ENCODE results near the gene MICAL2.

Gene MICAL2

DNA sequence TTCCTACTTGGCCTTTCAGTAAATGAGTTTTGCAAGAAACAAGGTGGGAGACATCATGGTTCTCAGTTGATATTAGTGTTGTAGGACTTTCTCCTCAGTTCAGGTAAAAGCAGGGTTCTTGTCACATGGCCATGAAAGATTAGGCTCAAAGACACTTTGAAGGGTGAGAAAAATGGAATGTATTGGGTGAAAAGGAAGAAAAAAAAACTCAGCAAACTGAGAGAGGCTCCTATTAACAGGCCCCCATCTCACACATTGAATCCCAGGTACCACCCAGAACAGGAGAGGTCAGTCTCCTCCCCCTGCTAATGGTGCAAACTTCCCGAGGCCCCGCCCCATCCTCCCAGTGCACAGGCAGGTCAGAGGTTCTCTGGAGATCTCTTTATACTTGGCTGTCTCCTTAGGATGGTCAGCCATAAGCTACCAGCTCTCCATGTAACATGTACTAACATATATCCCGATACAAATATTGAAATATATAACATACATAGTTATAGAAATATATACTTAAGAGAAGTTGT is 62.2 kb downstream of the MICAL2 start:
- DNase-seq (ENCODE audit: low read depth) = no peak

DNA sequence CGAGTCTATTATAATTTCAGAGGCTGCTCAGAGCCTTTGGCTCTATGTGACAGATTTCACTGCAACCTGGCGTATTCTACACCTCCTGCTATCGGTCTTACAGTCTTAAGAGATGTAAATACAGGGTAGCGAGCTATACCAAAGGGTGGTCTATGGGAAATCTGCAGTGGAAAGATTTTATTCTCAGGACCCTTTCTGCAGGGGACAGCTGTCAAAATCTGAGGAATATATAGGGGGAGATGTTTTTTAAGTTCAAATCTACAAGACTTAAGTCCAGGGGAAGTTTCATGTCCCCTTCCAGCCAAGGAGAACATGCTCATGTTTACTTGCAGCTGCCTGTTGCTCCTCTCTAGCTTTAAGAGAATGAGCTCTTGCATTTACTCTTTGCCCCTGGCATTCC is 62.7 kb downstream of the MICAL2 start:
- DNase-seq (ENCODE audit: low read depth) = no peak

DNA sequence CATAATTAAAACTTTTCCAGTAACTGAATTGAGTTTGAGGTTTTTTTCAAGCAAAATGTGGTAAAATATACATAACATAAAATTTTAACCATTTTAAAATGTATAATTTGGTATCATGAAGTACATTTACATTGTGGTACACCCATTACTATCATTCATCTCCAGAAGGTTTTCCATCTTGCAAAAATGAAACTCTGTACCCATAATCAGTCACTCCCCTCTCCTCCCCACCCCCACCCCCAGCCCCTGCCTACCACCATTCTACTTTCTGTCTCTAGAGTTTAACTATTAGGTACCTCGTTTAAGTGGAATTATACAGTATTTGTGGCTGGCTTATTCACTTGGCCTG is 63.7 kb downstream of the MICAL2 start:
- DNase-seq (ENCODE audit: low read depth) = no peak

GRCh38 chr11:12174477-12175143 is 64.2 kb downstream of the MICAL2 start:
- DNase-seq (ENCODE audit: low read depth) = no peak

GRCh38 chr11:12175694-12176241 is 65.4 kb downstream of the MICAL2 start:
- no peak for DNase-seq (ENCODE audit: low read depth)

DNA sequence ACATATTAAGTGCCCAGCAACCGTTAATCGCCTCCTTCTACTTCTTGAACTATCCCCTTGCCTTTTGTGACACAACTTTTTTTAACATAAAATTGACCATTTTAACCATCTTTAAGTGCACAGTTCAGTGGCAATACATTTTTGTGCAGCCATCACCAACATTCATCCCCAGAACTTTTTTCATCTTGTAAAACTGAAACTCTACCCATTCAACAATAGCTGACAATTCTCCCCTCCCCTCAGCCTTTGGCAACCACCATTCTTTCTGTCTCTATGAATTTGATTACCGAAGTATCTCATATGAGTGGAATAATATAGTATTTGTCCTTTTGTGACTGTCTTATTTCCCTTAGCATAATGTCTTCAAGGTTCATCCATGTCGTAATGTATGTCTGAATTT is 66.0 kb downstream of the MICAL2 start:
- no peak for DNase-seq (ENCODE audit: low read depth)

GRCh38 chr11:12177739-12178338 is 67.4 kb downstream of the MICAL2 start:
- DNase-seq (ENCODE audit: low read depth) = no peak

GRCh38 chr11:12179019-12179418 is 68.6 kb downstream of the MICAL2 start:
- no peak for DNase-seq (ENCODE audit: low read depth)

GRCh38 chr11:12179531-12179930 is 69.1 kb downstream of the MICAL2 start:
- DNase-seq (ENCODE audit: low read depth) = no peak

GRCh38 chr11:12180257-12181205 is 70.1 kb downstream of the MICAL2 start:
- DNase-seq (ENCODE audit: low read depth) = no peak

DNA sequence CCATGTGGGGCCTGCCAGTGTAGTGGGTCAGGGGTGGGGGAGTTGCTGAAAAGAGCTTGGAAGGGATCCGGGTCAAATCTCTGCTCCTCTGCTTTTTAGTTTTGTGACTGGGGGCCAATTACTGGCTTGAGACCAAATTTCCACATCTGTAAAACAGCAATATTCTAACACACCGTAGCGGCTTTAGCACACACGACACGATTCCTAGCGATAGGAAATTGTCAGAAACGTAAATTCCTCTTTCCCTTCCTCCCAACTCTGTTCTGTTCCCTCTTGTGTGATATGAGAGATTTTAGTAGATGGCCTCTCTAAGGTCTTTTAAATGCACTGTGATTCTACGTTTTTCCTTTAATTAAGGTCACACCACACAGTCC is 71.9 kb downstream of the MICAL2 start:
- DNase-seq (ENCODE audit: low read depth) = no peak

DNA sequence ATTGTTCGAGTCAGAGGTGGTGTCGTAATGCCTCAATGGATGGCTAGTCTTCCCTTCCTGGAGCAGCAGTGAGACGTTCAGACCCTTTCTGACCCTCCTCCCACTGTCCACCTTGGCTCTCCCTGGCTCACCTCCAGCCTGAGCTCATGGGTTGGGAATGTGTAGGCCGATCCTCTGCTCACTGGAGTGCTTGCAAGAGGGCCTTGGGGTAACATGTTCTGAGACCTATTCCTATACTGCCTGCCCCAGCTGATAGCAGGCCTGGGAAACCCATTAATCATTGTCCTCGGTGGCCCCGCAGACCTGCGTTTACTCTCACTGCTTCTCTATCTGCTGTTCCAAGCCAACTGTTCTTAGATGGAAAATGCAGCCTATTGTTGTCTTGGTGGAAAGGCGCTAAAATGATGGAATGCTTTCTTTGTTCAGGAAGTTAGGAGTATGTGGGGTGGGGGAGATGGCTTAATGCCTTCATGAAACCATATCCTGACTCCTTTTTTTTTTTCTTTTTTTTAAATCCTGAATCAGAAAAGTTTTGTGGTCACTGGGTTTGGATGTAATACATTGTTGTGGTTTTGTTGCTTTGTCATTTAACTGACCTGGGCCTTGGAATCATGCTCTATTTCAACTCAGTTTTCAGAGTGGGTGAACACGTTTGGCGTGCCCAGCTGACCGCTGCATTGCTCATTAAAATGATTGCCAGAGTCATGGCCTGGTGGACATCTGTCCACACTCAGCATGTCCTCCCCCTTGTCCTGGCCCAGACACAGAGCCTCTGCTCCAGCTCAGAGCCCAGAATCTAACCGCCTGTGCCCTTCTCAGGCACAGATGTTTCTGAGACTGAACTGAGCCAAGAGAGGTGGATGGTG is 72.5 kb downstream of the MICAL2 start:
- no peak for DNase-seq (ENCODE audit: low read depth)

DNA sequence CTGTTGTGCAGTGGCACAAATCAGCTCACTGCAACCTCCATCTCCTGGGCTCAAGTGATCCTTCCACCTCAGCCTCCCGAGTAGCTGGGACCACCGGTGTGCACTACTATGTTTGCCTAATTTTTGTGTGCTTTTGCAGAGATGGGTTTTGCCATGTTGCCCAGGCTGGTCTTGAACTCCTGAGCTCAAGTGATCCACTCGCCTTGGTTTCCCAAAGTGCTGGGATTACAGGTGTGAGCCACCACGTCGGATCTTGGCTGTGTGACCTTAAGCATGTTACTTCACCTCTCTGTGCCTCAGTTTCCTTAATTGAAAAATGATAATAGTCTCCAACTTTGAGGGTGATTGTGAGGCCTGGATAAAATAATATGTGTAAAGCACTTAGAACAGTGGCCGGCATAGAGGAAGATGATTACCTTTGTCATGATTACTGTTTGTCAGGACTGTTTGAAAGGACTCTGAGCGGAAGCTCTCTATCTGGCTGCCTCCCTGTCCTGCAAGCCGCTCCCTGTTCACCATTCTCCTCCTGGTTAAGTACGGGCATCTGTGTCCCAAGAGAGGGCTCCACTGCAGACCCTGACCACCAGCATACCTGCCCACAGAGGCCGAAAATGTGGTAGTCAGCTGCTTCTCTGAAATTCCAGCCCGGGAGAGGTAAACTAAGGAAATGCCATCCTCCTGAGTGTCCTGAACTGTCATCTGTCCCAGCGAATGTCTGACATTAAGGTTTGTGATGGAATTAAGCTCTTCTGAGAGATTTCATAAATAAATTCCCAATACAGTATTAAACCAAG is 73.6 kb downstream of the MICAL2 start:
- no peak for DNase-seq (ENCODE audit: low read depth)

GRCh38 chr11:12184699-12185098 is 74.3 kb downstream of the MICAL2 start:
- DNase-seq (ENCODE audit: low read depth) = no peak

DNA sequence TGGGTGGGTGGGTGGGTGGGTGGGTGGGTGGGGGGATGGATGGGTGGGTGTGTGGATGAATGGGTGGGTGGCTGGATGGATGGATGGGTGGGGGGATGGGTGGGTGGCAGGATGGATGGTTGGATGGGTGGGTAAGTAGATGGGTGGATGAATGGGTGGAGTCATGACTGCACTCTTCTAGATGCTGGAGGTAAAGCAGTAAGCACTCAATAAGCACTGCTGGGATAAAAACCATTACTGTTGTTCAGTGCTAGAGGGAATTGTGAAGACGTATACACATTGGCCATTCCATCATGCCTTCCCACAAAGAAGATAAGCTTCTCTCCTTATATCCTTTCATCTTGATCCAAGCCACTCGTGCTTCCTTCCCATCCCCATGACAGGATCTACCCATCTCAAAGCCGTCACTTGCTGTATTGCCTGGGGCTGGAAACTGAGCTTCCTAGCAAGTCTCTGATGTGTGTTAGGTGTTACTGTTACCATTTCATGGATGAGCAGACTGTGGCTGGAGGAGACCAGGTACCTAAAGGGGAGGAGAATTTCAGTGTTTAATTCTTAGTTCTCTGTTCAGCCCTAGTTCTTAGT is 74.8 kb downstream of the MICAL2 start:
- no peak for DNase-seq (ENCODE audit: low read depth)

DNA sequence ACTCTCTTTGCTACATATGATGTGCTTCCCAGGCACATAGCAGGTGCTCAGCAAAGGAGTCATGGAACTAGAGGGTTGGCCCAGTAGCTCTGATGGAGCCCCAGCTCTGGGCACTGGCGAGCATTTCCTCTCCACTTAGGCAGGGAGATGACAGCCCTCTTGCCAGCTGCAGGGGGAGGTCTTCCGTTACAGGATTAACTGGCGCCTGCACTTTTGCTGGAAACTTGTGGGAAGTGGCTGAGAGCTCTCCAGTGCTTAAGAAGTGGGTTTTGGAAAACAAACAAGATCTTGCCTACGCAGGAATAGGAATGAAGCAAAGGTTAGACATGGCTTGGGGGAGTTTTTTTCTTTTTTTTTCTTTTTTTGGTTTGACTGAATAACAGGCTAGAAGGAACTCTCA is 75.5 kb downstream of the MICAL2 start:
- no peak for DNase-seq (ENCODE audit: low read depth)

- no peak for DNase-seq (ENCODE audit: low read depth)
Observed at GRCh38 chr11:12186701-12187100, 76.3 kb downstream of the MICAL2 start.

DNA sequence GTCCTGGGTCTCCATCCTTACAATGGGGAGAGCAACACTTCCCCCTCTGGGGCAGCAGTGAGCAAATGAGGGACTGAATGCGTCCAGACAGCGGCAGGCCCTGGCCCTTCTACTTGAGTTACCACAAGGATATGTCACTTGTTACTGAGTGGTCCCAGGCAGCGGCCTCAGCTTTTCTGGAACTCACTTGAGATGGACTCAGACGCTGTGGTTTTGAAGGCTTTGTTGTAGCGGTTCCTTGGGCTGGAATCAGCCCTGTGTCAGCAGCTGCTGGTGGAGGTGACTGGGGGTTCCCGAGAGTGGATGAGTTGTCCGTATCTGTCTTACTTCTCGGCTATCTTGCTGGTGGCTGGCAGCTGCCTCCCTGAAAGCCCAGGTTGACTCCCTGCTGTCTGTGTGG is 77.0 kb downstream of the MICAL2 start:
- DNase-seq (ENCODE audit: low read depth) = no peak

DNA sequence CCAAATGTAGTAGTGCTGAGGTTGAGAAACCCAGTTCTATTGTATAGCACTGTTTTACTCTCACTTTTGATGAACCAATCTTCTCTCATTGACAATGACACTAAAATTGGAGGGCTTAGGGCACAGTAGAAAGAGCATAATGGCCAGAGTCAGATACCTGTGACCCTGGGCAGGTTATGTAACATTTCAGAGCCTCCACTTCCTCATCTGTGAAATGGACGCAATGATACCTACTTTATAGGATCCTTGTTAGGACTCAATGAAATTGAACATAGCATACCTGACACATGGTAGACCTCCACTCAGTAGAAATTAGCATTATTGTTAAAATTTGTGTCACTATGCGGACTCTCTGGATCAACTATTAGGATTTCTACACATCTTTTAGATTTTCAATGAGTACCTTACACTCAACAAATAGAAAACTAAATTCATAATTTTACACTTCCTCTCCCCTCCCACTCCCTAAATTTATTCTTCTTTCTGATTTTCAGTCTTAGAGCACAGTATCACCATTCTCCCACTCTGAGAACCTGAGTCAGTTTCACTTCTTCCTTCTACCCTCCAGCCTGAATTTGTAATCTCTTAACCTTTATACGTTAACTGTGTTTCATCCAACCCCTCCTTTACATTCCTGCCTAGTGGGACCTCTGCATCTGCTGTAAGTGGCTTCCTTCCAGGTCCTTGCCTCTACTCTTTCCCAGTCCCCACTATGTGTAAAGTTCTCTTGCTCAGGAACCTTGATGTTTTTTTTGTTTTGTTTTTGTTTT is 78.3 kb downstream of the MICAL2 start:
- no peak for DNase-seq (ENCODE audit: low read depth)
